ENCODE data around the gene C16orf96. TPM values are rescaled to one million over a fixed set of nuclear protein-coding genes. Genes with fewer than 3 reads are reported as not detected.

C16orf96 gene
- total and polyA plus RNA-seq, 2 of the 13 experiments (the other 11 are each of a cell fraction or from before 2014, with no cell fraction given), result 0.03 TPM; not detected in 1

DNA sequence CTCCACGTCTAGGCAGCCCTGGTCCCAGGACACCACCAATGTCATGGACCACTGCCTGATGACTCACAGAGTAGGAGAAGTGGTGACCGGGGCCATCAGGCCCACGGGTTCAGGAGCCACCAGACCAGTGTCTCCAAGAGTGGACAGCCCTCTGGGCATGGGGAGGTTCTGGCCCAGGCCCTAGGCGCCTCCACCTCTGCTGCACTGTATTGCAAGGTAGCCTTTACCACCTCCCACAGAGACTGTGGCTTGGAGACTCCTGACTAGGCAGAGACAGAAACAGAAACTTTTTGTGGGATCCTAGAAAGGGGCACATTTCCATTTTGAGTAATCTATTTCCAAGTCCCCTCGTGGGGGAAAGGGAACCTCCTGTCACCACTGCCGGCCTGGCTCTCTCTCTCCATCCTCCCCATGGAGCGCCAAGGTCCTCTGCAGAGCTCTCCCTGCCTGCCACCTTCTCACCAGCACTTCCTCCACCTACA is 20.5 kb upstream of the C16orf96 start (continued):
- TF ChIP-seq, protein P1, sequence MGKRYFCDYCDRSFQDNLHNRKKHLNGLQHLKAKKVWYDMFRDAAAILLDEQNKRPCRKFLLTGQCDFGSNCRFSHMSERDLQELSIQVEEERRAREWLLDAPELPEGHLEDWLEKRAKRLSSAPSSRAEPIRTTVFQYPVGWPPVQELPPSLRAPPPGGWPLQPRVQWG (CRISPR knock-in tag; IDR thresholded peaks at IDR 0.05; ENCODE audit: borderline replicate concordance, low read depth), result no peak
- TF ChIP-seq, protein P2, sequence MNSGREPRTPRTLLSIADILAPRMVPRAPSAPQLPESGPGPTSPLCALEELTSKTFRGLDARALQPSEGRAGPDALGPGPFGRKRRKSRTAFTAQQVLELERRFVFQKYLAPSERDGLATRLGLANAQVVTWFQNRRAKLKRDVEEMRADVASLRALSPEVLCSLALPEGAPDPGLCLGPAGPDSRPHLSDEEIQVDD (CRISPR knock-in tag; IDR thresholded peaks at IDR 0.05; ENCODE audit: borderline replicate concordance), result no peak

DNA sequence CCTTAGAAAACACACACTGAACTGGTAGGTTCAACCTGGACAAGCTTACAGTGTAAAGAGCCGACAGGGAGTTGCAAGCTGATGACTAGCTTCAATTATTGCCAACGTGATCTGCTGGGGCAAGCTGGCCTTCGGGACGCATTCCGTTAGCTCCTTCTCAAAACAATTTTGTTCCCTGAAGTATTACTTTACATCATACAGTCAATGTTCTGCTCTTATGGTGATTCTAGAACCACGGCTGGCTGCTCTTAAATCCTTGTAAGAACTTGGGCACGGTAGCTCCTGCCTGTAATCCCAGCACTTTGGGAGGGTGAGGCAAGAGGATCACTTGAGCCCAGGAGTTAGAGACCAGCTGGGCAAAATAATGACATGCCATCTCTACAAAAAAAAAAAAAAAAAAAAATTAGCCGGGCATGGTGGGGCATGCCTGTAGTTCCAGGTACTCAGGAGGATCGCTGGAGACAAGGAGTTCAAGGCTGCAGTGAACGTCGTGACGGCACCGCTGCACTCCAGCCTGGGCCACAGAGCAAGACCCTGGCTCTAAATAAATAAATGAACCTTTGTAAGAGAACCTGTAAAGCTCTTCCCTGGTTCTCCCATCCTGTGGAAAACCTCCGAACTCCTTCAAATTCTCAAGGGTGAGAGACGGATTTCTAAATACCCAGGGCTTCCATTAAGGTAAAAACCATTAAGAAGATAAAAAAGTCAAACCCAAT is 19.6 kb upstream of the C16orf96 start:
- TF ChIP-seq HDAC1 (CRISPR knock-in tag; IDR thresholded peaks at IDR 0.05) (0 out of 2 replicates have a peak, but pooled peaks have one; percentile 24), ZBTB38 (CRISPR knock-in tag; IDR thresholded peaks at IDR 0.05) (0 out of 2 replicates have a peak, but pooled peaks have one; percentile 18), ZNF564 (CRISPR knock-in tag; IDR thresholded peaks at IDR 0.05) (no peak), ZNF121 (CRISPR knock-in tag; IDR thresholded peaks at IDR 0.05) (peak; percentile 97)
- TF ChIP-seq, protein P3, sequence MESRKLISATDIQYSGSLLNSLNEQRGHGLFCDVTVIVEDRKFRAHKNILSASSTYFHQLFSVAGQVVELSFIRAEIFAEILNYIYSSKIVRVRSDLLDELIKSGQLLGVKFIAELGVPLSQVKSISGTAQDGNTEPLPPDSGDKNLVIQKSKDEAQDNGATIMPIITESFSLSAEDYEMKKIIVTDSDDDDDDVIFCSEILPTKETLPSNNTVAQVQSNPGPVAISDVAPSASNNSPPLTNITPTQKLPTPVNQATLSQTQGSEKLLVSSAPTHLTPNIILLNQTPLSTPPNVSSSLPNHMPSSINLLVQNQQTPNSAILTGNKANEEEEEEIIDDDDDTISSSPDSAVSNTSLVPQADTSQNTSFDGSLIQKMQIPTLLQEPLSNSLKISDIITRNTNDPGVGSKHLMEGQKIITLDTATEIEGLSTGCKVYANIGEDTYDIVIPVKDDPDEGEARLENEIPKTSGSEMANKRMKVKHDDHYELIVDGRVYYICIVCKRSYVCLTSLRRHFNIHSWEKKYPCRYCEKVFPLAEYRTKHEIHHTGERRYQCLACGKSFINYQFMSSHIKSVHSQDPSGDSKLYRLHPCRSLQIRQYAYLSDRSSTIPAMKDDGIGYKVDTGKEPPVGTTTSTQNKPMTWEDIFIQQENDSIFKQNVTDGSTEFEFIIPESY (CRISPR knock-in tag; IDR thresholded peaks at IDR 0.05), result peak; percentile 24; the same call in 1 of the 2 replicates
- TF ChIP-seq, protein P4, sequence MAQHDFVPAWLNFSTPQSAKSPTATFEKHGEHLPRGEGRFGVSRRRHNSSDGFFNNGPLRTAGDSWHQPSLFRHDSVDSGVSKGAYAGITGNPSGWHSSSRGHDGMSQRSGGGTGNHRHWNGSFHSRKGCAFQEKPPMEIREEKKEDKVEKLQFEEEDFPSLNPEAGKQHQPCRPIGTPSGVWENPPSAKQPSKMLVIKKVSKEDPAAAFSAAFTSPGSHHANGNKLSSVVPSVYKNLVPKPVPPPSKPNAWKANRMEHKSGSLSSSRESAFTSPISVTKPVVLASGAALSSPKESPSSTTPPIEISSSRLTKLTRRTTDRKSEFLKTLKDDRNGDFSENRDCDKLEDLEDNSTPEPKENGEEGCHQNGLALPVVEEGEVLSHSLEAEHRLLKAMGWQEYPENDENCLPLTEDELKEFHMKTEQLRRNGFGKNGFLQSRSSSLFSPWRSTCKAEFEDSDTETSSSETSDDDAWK (CRISPR knock-in tag; IDR thresholded peaks at IDR 0.05), result no peak
- WGBS (ENCODE audit: low lambda C conversion rate), result 64% methylated on average over 15 of the region's 15 CpGs
- H2AFZ ChIP-seq (ENCODE audit: low read length), result no peak overlapping the region
- peaks cover 16% of the 10 kb centered on the region for H3K9me3 ChIP-seq (ENCODE audit: low read length)
- CTCF ChIA-PET (ENCODE audit: low intra/inter-chr PET ratio, low total read pairs), result no interaction called here
- peaks cover 33% of the 10 kb centered on the region; the same call in 1 of the 2 replicates for H4K20me1 ChIP-seq (ENCODE audit: insufficient read depth, low read length)
- peaks cover 5 to 16% of the 10 kb centered on the region in 2 experiments for H3K36me3 ChIP-seq (replicated peaks in 1 of 2; ENCODE audit: control insufficient read depth in 1 of 2, insufficient read depth in 2 of 2, low read length in 2 of 2)
- no peaks in the 10 kb centered on the region for H3K27me3 ChIP-seq (ENCODE audit: control insufficient read depth in 1 of 2, insufficient read depth in 2 of 2, low read length in 2 of 2)
- peaks cover 58% of the 10 kb centered on the region for H3K4me1 ChIP-seq (ENCODE audit: insufficient read depth, low read length)
- no peak for DNase-seq (ENCODE audit: low spot score)
- FAIRE-seq, result peak; percentile 37
- no TSS peak for BruUV-seq (replicated peaks)
- H3K79me2 ChIP-seq (ENCODE audit: insufficient read depth, low read length), result peaks cover 66% of the 10 kb centered on the region
- in situ Hi-C loops (cut with HindIII; ENCODE audit: extremely low pct_ligation_motif_present, low pct_unique_long_range_greater_than_20kb), result no loop called here
- intact Hi-C loops (cut with micrococcal nuclease; ENCODE audit: unreplicated experiment), result no loop called here
- ATAC-seq, result no peak
- peak overlapping the region; percentile 93 for H3K9ac ChIP-seq (ENCODE audit: insufficient read depth, low read depth, low read length)
- peak overlapping the region; percentile 93 for H3K4me2 ChIP-seq (ENCODE audit: low read depth, low read length)
- peak overlapping the region; percentile 77 to 90 (median 88) for H3K4me3 ChIP-seq (replicated peaks in 1 of 3; ENCODE audit: insufficient read depth in 1 of 3, low read depth in 2 of 3, low read length in 3 of 3)
- POLR2A ChIA-PET, result interaction anchor here (0.7 to 1.1 kb wide), 5 partner anchors 12 to 1449 kb away, joined by 3 to 4 read pairs (median 3); partner anchors contain the start of gene HMOX2
- H3K27ac ChIP-seq (ENCODE audit: extremely low read length, insufficient read depth, low read length), result peak overlapping the region; percentile 93

Data from HepG2 (cell line).